ENCODE measurements around the gene FRY. TPM values are rescaled to one million over a fixed set of nuclear protein-coding genes. Genes with fewer than 3 reads are reported as not detected.

Gene FRY
- total RNA-seq, 4 donors from 2014 or later = 99.5 to 285 (median 158) TPM

DNA sequence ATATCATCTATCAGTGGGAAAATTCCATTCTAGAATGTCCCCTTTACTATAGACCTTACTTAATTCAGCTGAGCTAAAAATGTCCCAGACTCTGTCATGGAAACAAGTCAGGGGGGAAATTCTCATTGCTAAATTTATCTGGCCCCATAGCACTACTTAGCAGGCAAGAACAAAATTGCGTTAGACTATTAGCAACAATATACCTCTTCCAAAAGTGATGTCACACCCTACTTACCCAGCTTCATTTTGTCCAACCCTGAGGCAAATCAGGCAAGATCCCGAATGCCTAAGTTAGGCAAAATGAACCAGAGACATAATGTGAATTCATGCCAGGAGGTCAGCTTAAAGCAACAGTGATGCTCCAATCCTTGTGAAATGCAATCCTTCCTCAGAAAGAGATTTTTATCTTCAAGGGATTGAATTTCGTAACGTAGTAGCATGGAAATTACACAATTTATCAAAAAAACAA lies 93.7 kb downstream of the FRY start:
- Histone ChIP-seq H3K36me3 (no peaks in the 10 kb centered on the region), H3K27ac (peak overlapping the region in 2 of 4 donors; percentile 25 to 46), H3K4me1 (peaks cover 0 to 3% (median 0%) of the 10 kb centered on the region in 3 donors), H3K9me3 (peaks cover 0 to 6% (median 0%) of the 10 kb centered on the region in 3 donors), H3K27me3 (no peaks in the 10 kb centered on the region), H3K4me3 (no peak overlapping the region)
- peak; percentile 96 for ATAC-seq
- TF ChIP-seq POLR2AphosphoS5 (IDR thresholded peaks at IDR 0.05) = peak; percentile 16
- TF ChIP-seq EP300 (IDR thresholded peaks at IDR 0.05) = no peak
- TF ChIP-seq, protein P1, sequence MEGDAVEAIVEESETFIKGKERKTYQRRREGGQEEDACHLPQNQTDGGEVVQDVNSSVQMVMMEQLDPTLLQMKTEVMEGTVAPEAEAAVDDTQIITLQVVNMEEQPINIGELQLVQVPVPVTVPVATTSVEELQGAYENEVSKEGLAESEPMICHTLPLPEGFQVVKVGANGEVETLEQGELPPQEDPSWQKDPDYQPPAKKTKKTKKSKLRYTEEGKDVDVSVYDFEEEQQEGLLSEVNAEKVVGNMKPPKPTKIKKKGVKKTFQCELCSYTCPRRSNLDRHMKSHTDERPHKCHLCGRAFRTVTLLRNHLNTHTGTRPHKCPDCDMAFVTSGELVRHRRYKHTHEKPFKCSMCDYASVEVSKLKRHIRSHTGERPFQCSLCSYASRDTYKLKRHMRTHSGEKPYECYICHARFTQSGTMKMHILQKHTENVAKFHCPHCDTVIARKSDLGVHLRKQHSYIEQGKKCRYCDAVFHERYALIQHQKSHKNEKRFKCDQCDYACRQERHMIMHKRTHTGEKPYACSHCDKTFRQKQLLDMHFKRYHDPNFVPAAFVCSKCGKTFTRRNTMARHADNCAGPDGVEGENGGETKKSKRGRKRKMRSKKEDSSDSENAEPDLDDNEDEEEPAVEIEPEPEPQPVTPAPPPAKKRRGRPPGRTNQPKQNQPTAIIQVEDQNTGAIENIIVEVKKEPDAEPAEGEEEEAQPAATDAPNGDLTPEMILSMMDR (IDR thresholded peaks at IDR 0.05) = no peak
- WGBS, 2 donors (ENCODE audit: low coverage in 1 of 2) = 37 to 62% methylated on average over 4 of the region's 4 CpGs

DNA sequence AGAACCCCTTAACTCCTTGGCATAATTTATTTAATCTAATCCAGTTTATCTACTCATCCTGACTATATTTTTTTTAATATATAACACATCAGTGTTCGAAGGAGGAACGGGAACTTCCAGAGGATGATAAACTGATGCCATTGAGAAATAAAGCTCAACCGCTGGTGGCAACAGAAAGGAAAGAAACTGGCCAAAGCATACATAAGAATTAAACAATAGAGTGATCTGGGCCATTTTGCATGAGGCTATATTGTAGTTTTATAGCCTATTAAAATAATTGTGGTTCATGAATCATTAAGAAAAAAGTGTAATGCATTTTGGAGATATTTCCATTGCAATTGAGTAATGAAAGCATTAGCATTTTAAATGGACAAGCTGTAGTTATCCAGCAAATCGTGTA lies 94.2 kb downstream of the FRY start:
- TF ChIP-seq, protein P1 (IDR thresholded peaks at IDR 0.05) = no peak
- TF ChIP-seq POLR2AphosphoS5 (IDR thresholded peaks at IDR 0.05) (no peak), POLR2A (IDR thresholded peaks at IDR 0.05) (no peak), EP300 (IDR thresholded peaks at IDR 0.05) (no peak)
- Histone ChIP-seq H3K36me3 (no peaks in the 10 kb centered on the region), H3K9me3 (peaks cover 0 to 6% (median 0%) of the 10 kb centered on the region in 3 donors), H3K4me1 (peaks cover 0 to 3% (median 0%) of the 10 kb centered on the region in 3 donors), H3K27ac (peak overlapping the region in 2 of 4 donors; percentile 9 to 46), H3K4me3 (no peak overlapping the region), H3K27me3 (no peaks in the 10 kb centered on the region)
- no peak for ATAC-seq
- 86 to 88% methylated on average over 4 of the region's 4 CpGs for WGBS, 2 donors (ENCODE audit: low coverage in 1 of 2)

DNA sequence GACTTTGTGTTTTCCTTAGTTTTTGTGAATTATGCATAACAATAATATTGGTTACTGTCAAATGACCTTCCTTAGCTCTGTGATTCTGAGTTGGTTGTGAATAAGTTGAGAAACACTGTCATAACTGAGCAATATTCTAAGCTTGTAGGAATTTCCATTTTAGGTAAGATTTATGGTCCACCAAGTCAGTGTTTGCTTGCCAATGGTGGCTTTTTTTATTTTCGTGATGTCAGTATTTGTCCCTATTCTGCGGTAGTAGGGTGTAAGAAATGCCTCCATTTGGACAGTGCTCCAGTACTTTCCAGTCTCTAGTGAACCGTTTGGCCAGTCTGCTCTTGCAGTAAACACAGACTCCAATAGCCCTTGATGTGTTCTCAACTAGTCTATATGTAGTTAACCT lies 94.7 kb downstream of the FRY start:
- no peak for ATAC-seq
- WGBS, 2 donors (ENCODE audit: low coverage in 1 of 2) = 84 to 94% methylated on average over 3 of the region's 3 CpGs
- H3K4me3 ChIP-seq = no peak overlapping the region
- H3K27ac ChIP-seq = peak overlapping the region in 1 of 4 donors; percentile 9
- TF ChIP-seq, protein P1 (IDR thresholded peaks at IDR 0.05) = no peak
- H3K36me3 ChIP-seq = no peaks in the 10 kb centered on the region
- H3K27me3 ChIP-seq = no peaks in the 10 kb centered on the region
- peaks cover 0 to 3% (median 0%) of the 10 kb centered on the region in 3 donors for H3K4me1 ChIP-seq
- peaks cover 0 to 6% (median 0%) of the 10 kb centered on the region in 3 donors for H3K9me3 ChIP-seq

DNA sequence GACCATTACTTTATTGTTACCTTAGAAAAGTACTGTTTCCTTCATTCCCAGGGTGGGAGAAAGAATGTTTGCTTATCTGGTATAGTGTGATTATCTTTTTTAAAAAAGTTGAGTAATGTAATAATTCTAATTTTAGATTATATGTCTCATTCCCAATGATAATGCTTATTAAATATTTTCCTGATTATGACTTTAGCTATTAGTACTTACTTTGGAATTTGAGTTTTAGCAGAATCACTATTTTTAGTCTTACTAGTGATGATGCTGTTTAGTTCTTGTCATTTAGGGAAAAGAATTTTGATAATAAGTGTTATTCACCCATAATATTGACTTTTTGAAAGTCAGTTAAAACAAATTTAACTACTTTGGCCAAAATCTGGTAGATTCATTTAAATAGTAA lies 95.2 kb downstream of the FRY start:
- Histone ChIP-seq H3K9me3 (peaks cover 0 to 6% (median 0%) of the 10 kb centered on the region in 3 donors), H3K27ac (peak overlapping the region in 1 of 4 donors; percentile 9), H3K36me3 (no peaks in the 10 kb centered on the region), H3K4me1 (peaks cover 0 to 3% (median 0%) of the 10 kb centered on the region in 3 donors), H3K27me3 (no peaks in the 10 kb centered on the region), H3K4me3 (no peak overlapping the region)
- TF ChIP-seq POLR2A (IDR thresholded peaks at IDR 0.05) (no peak), EP300 (IDR thresholded peaks at IDR 0.05) (no peak), POLR2AphosphoS5 (IDR thresholded peaks at IDR 0.05) (no peak)
- TF ChIP-seq, protein P1 (IDR thresholded peaks at IDR 0.05) = no peak
- no peak for ATAC-seq

DNA sequence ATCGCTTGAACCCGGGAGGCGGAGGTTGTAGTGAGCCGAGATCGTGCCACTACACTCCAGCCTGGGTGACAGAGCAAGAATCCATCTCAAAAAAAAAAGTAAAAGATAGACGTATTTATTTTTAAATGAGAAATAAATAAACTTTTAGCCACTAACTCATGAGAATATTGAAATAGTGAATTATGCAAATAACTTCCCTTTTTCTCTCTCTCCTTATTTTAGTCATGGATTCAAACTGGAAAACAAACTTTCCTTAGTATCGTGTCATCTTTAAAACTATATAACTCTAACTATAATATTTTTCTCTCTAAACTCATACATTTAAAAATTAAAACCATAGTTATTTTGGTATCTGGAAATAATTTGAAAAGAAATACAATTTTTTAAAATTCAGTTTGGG lies 96.1 kb downstream of the FRY start:
- H3K36me3 ChIP-seq = no peaks in the 10 kb centered on the region
- no peak for ATAC-seq
- WGBS, 2 donors (ENCODE audit: low coverage in 1 of 2) = 94 to 96% methylated on average over 7 of the region's 7 CpGs
- no peak overlapping the region for H3K27ac ChIP-seq
- peaks cover 0 to 3% (median 0%) of the 10 kb centered on the region in 3 donors for H3K4me1 ChIP-seq
- TF ChIP-seq POLR2AphosphoS5 (IDR thresholded peaks at IDR 0.05) (no peak), EP300 (IDR thresholded peaks at IDR 0.05) (no peak), POLR2A (IDR thresholded peaks at IDR 0.05) (no peak)
- TF ChIP-seq, protein P1 (IDR thresholded peaks at IDR 0.05) = no peak
- H3K4me3 ChIP-seq = no peak overlapping the region
- no peaks in the 10 kb centered on the region for H3K27me3 ChIP-seq
- H3K9me3 ChIP-seq = peaks cover 0 to under 1% (median 0%) of the 10 kb centered on the region in 3 donors

Data from gastroesophageal sphincter (tissue), 4 donors.